Neural cell (in vitro differentiated cells): ENCODE measurements around the gene PTPN13. TPM values are rescaled to one million over a fixed set of nuclear protein-coding genes. Genes with fewer than 3 reads are reported as not detected.

Experiments
- H2AFZ ChIP-seq: fragments of 200-600, 300-800 bp; sonication (generic), shearing (Covaris generic); 2 replicates; pipeline ENCODE4 v1.6.0; 2014; ENCODE audit warnings: low read depth, mild to moderate bottlenecking, antibody characterized with exemption, low read length, moderate library complexity
- H3F3A ChIP-seq: fragments of 200-600 bp; shearing (Covaris generic); 2 replicates; pipeline ENCODE4 v1.6.1; 2016; ENCODE audit warnings: mild to moderate bottlenecking, moderate library complexity, mixed read lengths, antibody characterized with exemption, low read length; ENCODE audit not compliant: insufficient read depth, poor library complexity, severe bottlenecking
- H3K27ac ChIP-seq: fragments of 200-600, 300-800 bp; sonication (generic), shearing (Covaris generic); 2 replicates; pipeline ENCODE4 v1.5.1; 2014; ENCODE audit warnings: mild to moderate bottlenecking, low read length, moderate library complexity
- H3K27me3 ChIP-seq: fragments of 300-800, 200-600 bp; sonication (generic), shearing (Covaris generic); 2 replicates; pipeline ENCODE4 v1.6.0; 2014; ENCODE audit warnings: mild to moderate bottlenecking, low read depth, low read length, moderate library complexity; ENCODE audit not compliant: insufficient read depth
- H3K36me3 ChIP-seq: fragments of 300-800, 200-600 bp; sonication (generic), shearing (Covaris generic); 2 replicates; pipeline ENCODE4 v1.5.1; 2014; ENCODE audit warnings: mild to moderate bottlenecking, antibody characterized with exemption, low read length, moderate library complexity; ENCODE audit not compliant: insufficient read depth
- H3K4me2 ChIP-seq: fragments of 300-800, 200-600 bp; sonication (generic), shearing (Covaris generic); 2 replicates; pipeline ENCODE4 v1.6.0; 2014; ENCODE audit warnings: mild to moderate bottlenecking, low read length
- H3K4me3 ChIP-seq: fragments of 300-800, 200-600 bp; sonication (generic), shearing (Covaris generic); 2 replicates; pipeline ENCODE4 v1.5.1; 2014; ENCODE audit warnings: mild to moderate bottlenecking, low read length, moderate library complexity
- H3K79me2 ChIP-seq: fragments of 200-600 bp; shearing (Covaris generic); replicated peaks from 2 replicates; pipeline ENCODE4 v1.6.0; 2014; ENCODE audit warnings: mild to moderate bottlenecking, low read length, moderate library complexity; ENCODE audit not compliant: insufficient read depth
- H3K9ac ChIP-seq: fragments of 300-800, 200-600 bp; sonication (generic), shearing (Covaris generic); 2 replicates; pipeline ENCODE4 v1.6.1; 2016; ENCODE audit warnings: mild to moderate bottlenecking, low read length, mixed read lengths
- H3K9me2 ChIP-seq: fragments of 200-600 bp; shearing (Covaris generic); 2 replicates; pipeline ENCODE4 v1.6.1; 2016; ENCODE audit warnings: mild to moderate bottlenecking, low read length, mixed read lengths; ENCODE audit not compliant: insufficient read depth
- H3K9me3 ChIP-seq: fragments of 200-600, 300-800 bp; sonication (generic), shearing (Covaris generic); 2 replicates; pipeline ENCODE4 v1.6.1; 2016; ENCODE audit warnings: mild to moderate bottlenecking, mixed run types, low read length, moderate library complexity, mixed read lengths
- H4K20me1 ChIP-seq: fragments of 200-600 bp; shearing (Covaris generic); 2 replicates; pipeline ENCODE4 v1.6.1; 2016; ENCODE audit warnings: mild to moderate bottlenecking, mixed run types; ENCODE audit not compliant: insufficient read depth
- CTCF ChIP-seq: fragments of 450-650 bp; IDR thresholded peaks from 2 replicates; pipeline ENCODE4 v1.5.1; 2014; ENCODE audit warnings: antibody characterized with exemption, mild to moderate bottlenecking, moderate library complexity; ENCODE audit not compliant: poor library complexity, severe bottlenecking
- EP300 ChIP-seq: fragments of 450-650 bp; conservative IDR thresholded peaks from 2 replicates; pipeline ENCODE4 v1.6.1; 2014; ENCODE audit warnings: antibody characterized with exemption, mild to moderate bottlenecking, moderate library complexity; ENCODE audit not compliant: poor library complexity, severe bottlenecking
- EZH2 ChIP-seq: fragments of 200-600, 300-800 bp; shearing (Covaris generic), sonication (generic); IDR thresholded peaks from 2 replicates; pipeline ENCODE4 v1.6.1; 2014; ENCODE audit warnings: antibody characterized with exemption, low read length, borderline replicate concordance, mild to moderate bottlenecking; ENCODE audit not compliant: insufficient read depth, poor library complexity, severe bottlenecking
- MXI1 ChIP-seq: fragments of 450-650 bp; conservative IDR thresholded peaks from 2 replicates; pipeline ENCODE4 v1.6.1; 2014; ENCODE audit warnings: antibody characterized with exemption, mild to moderate bottlenecking; ENCODE audit not compliant: poor library complexity, severe bottlenecking
- POLR2AphosphoS5 ChIP-seq: IDR thresholded peaks from 2 replicates; pipeline ENCODE4 v1.6.1; 2012
- RAD21 ChIP-seq: fragments of 450-650 bp; conservative IDR thresholded peaks from 2 replicates; pipeline ENCODE4 v1.6.1; 2014; ENCODE audit warnings: antibody characterized with exemption, mild to moderate bottlenecking, moderate library complexity
- REST ChIP-seq: IDR thresholded peaks from 2 replicates; pipeline ENCODE4 v1.6.1; 2012; ENCODE audit warnings: borderline replicate concordance
- SMC3 ChIP-seq: fragments of 450-650 bp; conservative IDR thresholded peaks from 2 replicates; pipeline ENCODE4 v1.6.1; 2014; ENCODE audit warnings: antibody characterized with exemption, mild to moderate bottlenecking, moderate library complexity; ENCODE audit not compliant: poor library complexity
- TAF1 ChIP-seq: IDR thresholded peaks from 2 replicates; pipeline ENCODE4 v1.6.1; 2012; ENCODE audit warnings: low read depth
- polyA plus RNA-seq: library from polyadenylated mRNA; depleted of rRNA; stranded (reverse); fragments of >200 nt; gene quantifications from 2 replicates; pipeline ENCODE4 v1.2.3, GENCODE V29; 2014

Gene PTPN13
- polyA plus RNA-seq, 1 donor from 2014 or later = 4.7 TPM

GRCh38 chr4:86848732-86849619 lies 254.9 kb downstream of the PTPN13 start, which contains the start of gene SLC10A6:
Gene SLC10A6 (minus strand): TSS chr4:86849384. CDS start chr4:86849115, 269 bp downstream.
- TF ChIP-seq POLR2AphosphoS5 = no peak
- no peak for TF ChIP-seq CTCF
- no peak for TF ChIP-seq EP300
- no peak for TF ChIP-seq SMC3
- TF ChIP-seq EZH2 = no peak
- TF ChIP-seq RAD21 = no peak
- TF ChIP-seq REST = no peak
- TF ChIP-seq TAF1 = no peak
- TF ChIP-seq MXI1 = no peak
- Histone ChIP-seq H3K36me3 (no peaks in the 10 kb centered on the region), H3K4me3 (no peak within 1 kb of the TSS)

GRCh38 chr4:86853209-86853608 lies 259.1 kb downstream of the PTPN13 start:
- no peak overlapping the region for H3K4me2 ChIP-seq
- no peak overlapping the region for H3K9ac ChIP-seq
- H4K20me1 ChIP-seq = no peaks in the 10 kb centered on the region
- no peak overlapping the region for H3K4me3 ChIP-seq
- H3F3A ChIP-seq = no peaks in the 10 kb centered on the region
- no peaks in the 10 kb centered on the region for H3K36me3 ChIP-seq
- no peak overlapping the region for H2AFZ ChIP-seq
- no peaks in the 10 kb centered on the region for H3K79me2 ChIP-seq
- H3K9me2 ChIP-seq = no peaks in the 10 kb centered on the region
- no peak overlapping the region for H3K27ac ChIP-seq
- TF ChIP-seq REST (no peak), TAF1 (no peak), POLR2AphosphoS5 (no peak), SMC3 (no peak), RAD21 (no peak), MXI1 (no peak)
- no peaks in the 10 kb centered on the region for H3K27me3 ChIP-seq
- H3K9me3 ChIP-seq = no peaks in the 10 kb centered on the region

More at GRCh38 chr4:86848732-86849619, 254.9 kb downstream of the PTPN13 start, which contains the start of gene SLC10A6:
- Histone ChIP-seq H3K9ac (no peak within 1 kb of the TSS), H3K27me3 (no peaks in the 10 kb centered on the region), H3K9me2 (no peaks in the 10 kb centered on the region), H3K27ac (no peak within 1 kb of the TSS), H3F3A (no peaks in the 10 kb centered on the region), H4K20me1 (no peaks in the 10 kb centered on the region), H3K79me2 (no peaks in the 10 kb centered on the region), H3K4me2 (no peak within 1 kb of the TSS), H2AFZ (no peak within 1 kb of the TSS), H3K9me3 (no peaks in the 10 kb centered on the region)
